ENCODE results near the gene CFAP410.

DNA sequence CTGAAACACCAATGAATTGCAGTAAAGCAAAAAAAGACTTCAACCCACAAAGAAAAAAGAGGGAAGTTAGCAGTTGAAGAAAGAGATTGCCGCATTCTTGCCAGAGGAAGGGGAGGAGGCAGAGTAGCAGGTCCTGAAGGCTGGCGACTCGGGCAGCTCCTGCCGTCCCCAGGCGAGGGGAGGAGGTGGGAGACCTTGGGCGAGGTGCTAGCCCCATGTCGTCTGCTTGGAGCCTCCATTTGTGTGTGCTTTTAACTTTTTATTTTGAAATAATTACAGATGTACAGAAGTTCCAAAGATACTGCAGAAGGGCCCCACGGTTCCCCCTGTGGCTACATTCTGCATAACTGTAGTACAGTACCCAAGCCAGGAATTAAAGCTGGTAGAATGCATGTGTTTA is 21.0 kb upstream of the CFAP410 start:
- TF ChIP-seq POLR2A (IDR thresholded peaks at IDR 0.05) = no peak
- TF ChIP-seq, protein P1, sequence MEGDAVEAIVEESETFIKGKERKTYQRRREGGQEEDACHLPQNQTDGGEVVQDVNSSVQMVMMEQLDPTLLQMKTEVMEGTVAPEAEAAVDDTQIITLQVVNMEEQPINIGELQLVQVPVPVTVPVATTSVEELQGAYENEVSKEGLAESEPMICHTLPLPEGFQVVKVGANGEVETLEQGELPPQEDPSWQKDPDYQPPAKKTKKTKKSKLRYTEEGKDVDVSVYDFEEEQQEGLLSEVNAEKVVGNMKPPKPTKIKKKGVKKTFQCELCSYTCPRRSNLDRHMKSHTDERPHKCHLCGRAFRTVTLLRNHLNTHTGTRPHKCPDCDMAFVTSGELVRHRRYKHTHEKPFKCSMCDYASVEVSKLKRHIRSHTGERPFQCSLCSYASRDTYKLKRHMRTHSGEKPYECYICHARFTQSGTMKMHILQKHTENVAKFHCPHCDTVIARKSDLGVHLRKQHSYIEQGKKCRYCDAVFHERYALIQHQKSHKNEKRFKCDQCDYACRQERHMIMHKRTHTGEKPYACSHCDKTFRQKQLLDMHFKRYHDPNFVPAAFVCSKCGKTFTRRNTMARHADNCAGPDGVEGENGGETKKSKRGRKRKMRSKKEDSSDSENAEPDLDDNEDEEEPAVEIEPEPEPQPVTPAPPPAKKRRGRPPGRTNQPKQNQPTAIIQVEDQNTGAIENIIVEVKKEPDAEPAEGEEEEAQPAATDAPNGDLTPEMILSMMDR (IDR thresholded peaks at IDR 0.05) = no peak

All from Peyer's patch (tissue), 4 donors.